ENCODE data around the gene PAX8. TPM values are rescaled to one million over a fixed set of nuclear protein-coding genes. Genes with fewer than 3 reads are reported as not detected.

The PAX8 gene
- total RNA-seq, 2 experiments from 2014 or later = 1.6 to 2.6 TPM

DNA sequence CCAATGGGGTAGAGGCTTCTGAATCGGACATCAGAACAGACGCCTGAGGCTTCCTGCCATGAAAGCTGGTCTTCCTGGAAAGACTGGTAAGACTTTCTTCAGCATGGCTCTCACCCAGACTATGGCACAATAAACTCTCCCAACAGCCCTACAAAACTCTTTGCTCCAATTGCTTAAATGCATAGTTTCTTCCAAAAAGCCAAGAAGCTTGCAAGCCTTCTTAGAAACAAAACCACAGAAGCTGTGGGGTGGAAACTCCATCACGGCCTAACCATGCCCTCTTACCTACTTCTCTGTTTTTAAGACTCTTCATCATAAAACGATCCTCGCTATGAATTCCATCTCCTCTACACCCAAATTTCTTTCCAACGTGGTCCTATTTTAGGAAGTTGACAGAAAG lies 48.2 kb downstream of the PAX8 start:
- DNase-seq (ENCODE audit: low spot score) = no peak
- H3K9me2 ChIP-seq (ENCODE audit: insufficient read depth, low read length) = no peaks in the 10 kb centered on the region
- H3K27ac ChIP-seq (ENCODE audit: low read depth, low read length, poor library complexity, severe bottlenecking) = no peak overlapping the region
- H3K4me3 ChIP-seq (ENCODE audit: low read depth, low read length, poor library complexity, severe bottlenecking) = no peak overlapping the region
- H3K9me3 ChIP-seq (ENCODE audit: low read length) = no peaks in the 10 kb centered on the region
- CTCF ChIA-PET (ENCODE audit: unreplicated experiment) = no interaction called here
- intact Hi-C loops (cut with micrococcal nuclease; ENCODE audit: unreplicated experiment) = no loop called here
- POLR2A ChIA-PET = interaction anchor here (1.1 kb wide), 1 partner anchor 26 kb away, joined by 3 read pairs; no protein-coding TSS in a partner anchor
- no peaks in the 10 kb centered on the region for H3K4me1 ChIP-seq (ENCODE audit: insufficient read depth, low read length, poor library complexity, severe bottlenecking)
- H3K79me2 ChIP-seq (ENCODE audit: insufficient read depth, low read depth, low read length) = no peaks in the 10 kb centered on the region
- H2AFZ ChIP-seq (ENCODE audit: low read length) = no peak overlapping the region
- no peaks in the 10 kb centered on the region for H3K36me3 ChIP-seq (ENCODE audit: insufficient read depth, low read length)
- H4K20me1 ChIP-seq (ENCODE audit: insufficient read depth, low read length) = no peaks in the 10 kb centered on the region
- BruUV-seq (replicated peaks) = no TSS peak
- TF ChIP-seq, protein P1, sequence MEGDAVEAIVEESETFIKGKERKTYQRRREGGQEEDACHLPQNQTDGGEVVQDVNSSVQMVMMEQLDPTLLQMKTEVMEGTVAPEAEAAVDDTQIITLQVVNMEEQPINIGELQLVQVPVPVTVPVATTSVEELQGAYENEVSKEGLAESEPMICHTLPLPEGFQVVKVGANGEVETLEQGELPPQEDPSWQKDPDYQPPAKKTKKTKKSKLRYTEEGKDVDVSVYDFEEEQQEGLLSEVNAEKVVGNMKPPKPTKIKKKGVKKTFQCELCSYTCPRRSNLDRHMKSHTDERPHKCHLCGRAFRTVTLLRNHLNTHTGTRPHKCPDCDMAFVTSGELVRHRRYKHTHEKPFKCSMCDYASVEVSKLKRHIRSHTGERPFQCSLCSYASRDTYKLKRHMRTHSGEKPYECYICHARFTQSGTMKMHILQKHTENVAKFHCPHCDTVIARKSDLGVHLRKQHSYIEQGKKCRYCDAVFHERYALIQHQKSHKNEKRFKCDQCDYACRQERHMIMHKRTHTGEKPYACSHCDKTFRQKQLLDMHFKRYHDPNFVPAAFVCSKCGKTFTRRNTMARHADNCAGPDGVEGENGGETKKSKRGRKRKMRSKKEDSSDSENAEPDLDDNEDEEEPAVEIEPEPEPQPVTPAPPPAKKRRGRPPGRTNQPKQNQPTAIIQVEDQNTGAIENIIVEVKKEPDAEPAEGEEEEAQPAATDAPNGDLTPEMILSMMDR (conservative IDR thresholded peaks at IDR 0.05; ENCODE audit: low read length) = no peak
- no peak for TF ChIP-seq EZH2phosphoT487 (IDR thresholded peaks at IDR 0.05; ENCODE audit: borderline replicate concordance, low read depth, low read length)
- H3K4me2 ChIP-seq (ENCODE audit: low read length) = no peak overlapping the region

DNA sequence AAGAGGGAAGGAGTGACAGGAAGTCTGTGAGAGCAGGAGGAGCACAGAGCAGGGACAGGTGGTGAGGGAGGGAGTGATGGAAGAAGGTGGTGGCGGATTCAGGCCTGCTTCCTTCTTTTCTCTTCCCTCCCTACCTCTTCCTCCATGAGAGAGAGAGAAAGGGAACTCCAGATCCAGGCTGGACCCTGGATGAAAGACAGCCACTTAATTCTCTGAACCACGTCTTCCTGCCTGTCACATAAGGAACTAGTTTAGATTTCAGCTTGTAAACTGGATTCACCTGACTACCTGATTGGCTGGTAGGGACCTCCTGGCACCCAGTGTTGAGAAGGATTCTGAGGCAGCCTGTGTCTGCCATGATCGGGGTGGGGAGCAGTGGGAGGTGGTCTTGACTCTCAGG lies 48.9 kb downstream of the PAX8 start:
- no peak overlapping the region for H2AFZ ChIP-seq (ENCODE audit: low read length)
- H3K27ac ChIP-seq (ENCODE audit: low read depth, low read length, poor library complexity, severe bottlenecking) = no peak overlapping the region
- no peak for DNase-seq (ENCODE audit: low spot score)
- CTCF ChIA-PET (ENCODE audit: unreplicated experiment) = no interaction called here
- no peaks in the 10 kb centered on the region for H3K9me2 ChIP-seq (ENCODE audit: insufficient read depth, low read length)
- intact Hi-C loops (cut with micrococcal nuclease; ENCODE audit: unreplicated experiment) = no loop called here
- no peaks in the 10 kb centered on the region for H3K4me1 ChIP-seq (ENCODE audit: insufficient read depth, low read length, poor library complexity, severe bottlenecking)
- H4K20me1 ChIP-seq (ENCODE audit: insufficient read depth, low read length) = no peaks in the 10 kb centered on the region
- H3K4me2 ChIP-seq (ENCODE audit: low read length) = no peak overlapping the region
- H3K4me3 ChIP-seq (ENCODE audit: low read depth, low read length, poor library complexity, severe bottlenecking) = no peak overlapping the region
- POLR2A ChIA-PET = interaction anchor here (1.1 kb wide), 1 partner anchor 27 kb away, joined by 3 read pairs; no protein-coding TSS in a partner anchor
- no peak for TF ChIP-seq EZH2phosphoT487 (IDR thresholded peaks at IDR 0.05; ENCODE audit: borderline replicate concordance, low read depth, low read length)
- TF ChIP-seq, protein P1 (conservative IDR thresholded peaks at IDR 0.05; ENCODE audit: low read length) = no peak
- H3K79me2 ChIP-seq (ENCODE audit: insufficient read depth, low read depth, low read length) = no peaks in the 10 kb centered on the region
- no peaks in the 10 kb centered on the region for H3K9me3 ChIP-seq (ENCODE audit: low read length)
- no TSS peak for BruUV-seq (replicated peaks)
- no peaks in the 10 kb centered on the region for H3K36me3 ChIP-seq (ENCODE audit: insufficient read depth, low read length)

DNA sequence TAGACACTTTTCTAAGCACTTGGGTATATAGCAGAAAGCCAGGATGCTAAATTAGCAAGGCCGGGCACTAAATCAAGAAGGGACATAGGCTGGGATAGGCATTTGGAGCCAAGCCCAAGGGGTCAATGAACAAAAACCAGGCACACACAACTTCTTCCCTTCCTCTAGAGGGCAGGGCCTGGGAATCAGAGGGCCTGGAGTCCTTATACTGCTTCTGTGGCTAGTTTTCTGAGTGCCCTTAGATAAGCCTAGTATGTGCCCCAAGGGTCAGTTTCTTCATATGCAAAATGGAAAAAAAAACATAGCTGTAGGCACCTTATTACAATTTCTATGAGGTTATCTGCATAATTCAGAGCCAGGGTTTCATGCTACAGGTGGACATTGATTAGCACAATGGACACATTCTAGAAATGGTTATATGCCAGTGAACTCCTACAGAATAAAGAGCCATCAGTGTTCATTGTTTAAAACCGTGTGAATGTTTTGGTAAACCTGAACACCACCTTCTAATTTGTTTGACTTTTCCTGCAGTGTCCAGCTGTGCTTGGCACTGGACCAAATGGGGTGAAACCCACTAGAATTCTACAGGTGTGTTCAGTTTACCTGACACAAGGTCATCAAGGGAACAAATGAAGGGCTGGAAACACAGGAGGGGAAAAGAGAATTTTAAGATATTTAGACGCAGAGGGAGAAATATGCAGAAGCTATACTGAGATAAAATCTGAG lies 49.6 kb downstream of the PAX8 start:
- no peaks in the 10 kb centered on the region for H3K79me2 ChIP-seq (ENCODE audit: insufficient read depth, low read depth, low read length)
- no peak for TF ChIP-seq EZH2phosphoT487 (IDR thresholded peaks at IDR 0.05; ENCODE audit: borderline replicate concordance, low read depth, low read length)
- TF ChIP-seq, protein P1 (conservative IDR thresholded peaks at IDR 0.05; ENCODE audit: low read length) = no peak
- no peak overlapping the region for H3K4me3 ChIP-seq (ENCODE audit: low read depth, low read length, poor library complexity, severe bottlenecking)
- CTCF ChIA-PET (ENCODE audit: unreplicated experiment) = no interaction called here
- H3K9me3 ChIP-seq (ENCODE audit: low read length) = no peaks in the 10 kb centered on the region
- no peaks in the 10 kb centered on the region for H4K20me1 ChIP-seq (ENCODE audit: insufficient read depth, low read length)
- POLR2A ChIA-PET = no interaction called here
- H3K9me2 ChIP-seq (ENCODE audit: insufficient read depth, low read length) = no peaks in the 10 kb centered on the region
- no peaks in the 10 kb centered on the region for H3K36me3 ChIP-seq (ENCODE audit: insufficient read depth, low read length)
- no peaks in the 10 kb centered on the region for H3K4me1 ChIP-seq (ENCODE audit: insufficient read depth, low read length, poor library complexity, severe bottlenecking)
- no peak overlapping the region for H2AFZ ChIP-seq (ENCODE audit: low read length)
- H3K4me2 ChIP-seq (ENCODE audit: low read length) = no peak overlapping the region
- DNase-seq (ENCODE audit: low spot score) = no peak
- H3K27ac ChIP-seq (ENCODE audit: low read depth, low read length, poor library complexity, severe bottlenecking) = no peak overlapping the region
- intact Hi-C loops (cut with micrococcal nuclease; ENCODE audit: unreplicated experiment) = no loop called here
- BruUV-seq (replicated peaks) = no TSS peak
